HepG2 (cell line): ENCODE data around the gene DRG1. TPM values are rescaled to one million over a fixed set of nuclear protein-coding genes. Genes with fewer than 3 reads are reported as not detected.

ENCODE experiments used
- ATAC-seq: fragments of 200-7000 bp; cut with Tn5 transposase; 3 replicates; pipeline ENCODE4 v1.9.1; 2020; ENCODE audit warnings: mild to moderate bottlenecking, moderate library complexity
- BruUV-seq: library from RNA; stranded (reverse); fragments of 400-500 nt; replicated peaks from 2 replicates; lab custom pipeline; 2021; lab: Mats Ljungman, UMichigan
- CTCF ChIA-PET: fragments of 300-600 bp; formaldehyde crosslinking; extraction: SDS; loops from one replicate; lab custom pipeline; 2021; ENCODE audit warnings: low total read pairs, inconsistent platforms, low intra/inter-chr PET ratio; lab: Yijun Ruan, JAX
- POLR2A ChIA-PET: fragments of 350-600 bp; sonication (Branson Sonifier 250); formaldehyde crosslinking; loops from one replicate; lab custom pipeline; 2020; ENCODE audit warnings: antibody characterized with exemption, inconsistent platforms; lab: Yijun Ruan, JAX
- DNase-seq: peaks from one replicate; pipeline ENCODE4 v3.0.0-alpha.2; 2015; ENCODE audit warnings: low spot score
- FAIRE-seq: peaks from 3 replicates; lab custom pipeline; 2011; peaks lifted over from hg19 to GRCh38; lab: Jason Lieb, UNC
- H2AFZ ChIP-seq: one replicate; pipeline ENCODE4 v1.6.1; 2011; ENCODE audit warnings: low read length, inconsistent platforms
- H3K27ac ChIP-seq: fragments of 300-600 bp; 3 replicates; pipeline ENCODE4 v1.8.0; 2011; ENCODE audit warnings: mixed run types, mild to moderate bottlenecking, mixed read lengths, low read length, inconsistent platforms; ENCODE audit not compliant: insufficient read depth; ENCODE audit errors: extremely low read length
- H3K27me3 ChIP-seq, 2 experiments: fragments of 200-600 bp in 1 of 2; 2 replicates in 1 of 2; 3 replicates in 1 of 2; pipeline versions ENCODE4 v1.6.0 to v1.8.0; 2011; ENCODE audit warnings: low read length in 2 of 2, mild to moderate bottlenecking in 2 of 2, moderate library complexity in 2 of 2, inconsistent platforms in 1 of 2; ENCODE audit not compliant: insufficient read depth in 2 of 2, control insufficient read depth in 1 of 2
- H3K36me3 ChIP-seq, 2 experiments: fragments of 200-600 bp in 1 of 2; replicated peaks in 1 of 2; 2 replicates in 1 of 2; 3 replicates in 1 of 2; pipeline versions ENCODE4 v1.5.1 to v1.8.0; 2011; ENCODE audit warnings: low read length in 2 of 2, inconsistent platforms in 1 of 2; ENCODE audit not compliant: insufficient read depth in 2 of 2, control insufficient read depth in 1 of 2
- H3K4me1 ChIP-seq: 2 replicates; pipeline ENCODE4 v1.5.1; 2012; ENCODE audit warnings: low read length, inconsistent platforms; ENCODE audit not compliant: insufficient read depth
- H3K4me2 ChIP-seq: 2 replicates; pipeline ENCODE4 v1.6.0; 2011; ENCODE audit warnings: low read depth, low read length, inconsistent platforms
- H3K4me3 ChIP-seq, 3 experiments: fragments of 200-600 bp in 1 of 3; sonication (generic), shearing (Covaris generic) in 1 of 3; replicated peaks in 1 of 3; 2 replicates each; pipeline ENCODE4 v1.5.1; 2011 to 2016; ENCODE audit warnings: low read length in 3 of 3, inconsistent platforms in 2 of 3, low read depth in 2 of 3, mild to moderate bottlenecking in 2 of 3, control low read depth in 1 of 3, mixed read lengths in 1 of 3; ENCODE audit not compliant: insufficient read depth in 1 of 3
- H3K79me2 ChIP-seq: one replicate; pipeline ENCODE4 v1.6.1; 2011; ENCODE audit warnings: low read length, inconsistent platforms; ENCODE audit not compliant: insufficient read depth
- H3K9ac ChIP-seq: 2 replicates; pipeline ENCODE4 v1.6.0; 2011; ENCODE audit warnings: mild to moderate bottlenecking, low read depth, low read length, inconsistent platforms; ENCODE audit not compliant: insufficient read depth
- H3K9me3 ChIP-seq: 2 replicates; pipeline ENCODE4 v1.5.1; 2012; ENCODE audit warnings: mild to moderate bottlenecking, low read length
- H4K20me1 ChIP-seq: 2 replicates; pipeline ENCODE4 v1.6.0; 2011; ENCODE audit warnings: inconsistent platforms, mild to moderate bottlenecking, low read length, moderate library complexity; ENCODE audit not compliant: insufficient read depth
- EP300 ChIP-seq, 3 experiments: sonication (generic) in 1 of 3; formaldehyde crosslinking in 1 of 3; IDR thresholded peaks; 2 replicates each; pipeline versions ENCODE4 v1.5.1 to v1.6.1; 2011 to 2020; ENCODE audit warnings: low read depth in 2 of 3, low read length in 2 of 3, borderline replicate concordance in 1 of 3, improper control_type of control experiment in 1 of 3, mild to moderate bottlenecking in 1 of 3, missing genetic modification reagents in 1 of 3, moderate library complexity in 1 of 3
- FOSL2 ChIP-seq: sonication (generic); formaldehyde crosslinking; IDR thresholded peaks from 2 replicates; pipeline ENCODE4 v1.4.0; 2020; ENCODE audit warnings: missing genetic modification reagents
- NBN ChIP-seq: fragments of 450-650 bp; conservative IDR thresholded peaks from 2 replicates; pipeline ENCODE4 v1.6.1; 2017
- NFE2L1 ChIP-seq: sonication (generic); formaldehyde crosslinking; IDR thresholded peaks from 2 replicates; pipeline ENCODE4 v1.4.0; 2020; ENCODE audit warnings: missing genetic modification reagents, mild to moderate bottlenecking, borderline replicate concordance
- NFIC ChIP-seq: IDR thresholded peaks from 2 replicates; pipeline ENCODE4 v1.6.1; 2012; ENCODE audit warnings: mild to moderate bottlenecking, low read length, inconsistent platforms
- ONECUT2 ChIP-seq: sonication (generic); formaldehyde crosslinking; IDR thresholded peaks from 2 replicates; pipeline ENCODE4 v1.4.0; 2020; ENCODE audit warnings: missing genetic modification reagents
- SALL1 ChIP-seq: sonication (generic); formaldehyde crosslinking; IDR thresholded peaks from 2 replicates; pipeline ENCODE4 v1.8.0; 2022; ENCODE audit warnings: mild to moderate bottlenecking, missing genetic modification reagents
- SNRNP70 ChIP-seq: fragments of 200-400 bp; formaldehyde crosslinking; IDR thresholded peaks from 2 replicates; pipeline ENCODE4 v1.6.1; 2017; ENCODE audit warnings: mild to moderate bottlenecking, low read depth, low read length, moderate library complexity
- SP140L ChIP-seq: sonication (generic); formaldehyde crosslinking; IDR thresholded peaks from 2 replicates; pipeline ENCODE4 v1.4.0; 2020; ENCODE audit warnings: missing genetic modification reagents, borderline replicate concordance
- TP53 ChIP-seq: sonication (generic); formaldehyde crosslinking; conservative IDR thresholded peaks from 2 replicates; pipeline ENCODE4 v1.4.0; 2020; ENCODE audit warnings: missing genetic modification reagents
- ZKSCAN1 ChIP-seq: fragments of 150-350 bp; IDR thresholded peaks from 2 replicates; pipeline ENCODE4 v1.6.1; 2014; ENCODE audit warnings: low read length
- ZNF251 ChIP-seq: sonication (generic); formaldehyde crosslinking; IDR thresholded peaks from 2 replicates; pipeline ENCODE4 v1.9.0; 2021; ENCODE audit warnings: mild to moderate bottlenecking, missing genetic modification reagents
- ZNF274 ChIP-seq: sonication (generic); formaldehyde crosslinking; IDR thresholded peaks from 2 replicates; pipeline ENCODE4 v1.5.1; 2020; ENCODE audit warnings: mild to moderate bottlenecking, missing genetic modification reagents
- ZNF326 ChIP-seq: sonication (generic); formaldehyde crosslinking; IDR thresholded peaks from 2 replicates; pipeline ENCODE4 v1.4.0; 2020; ENCODE audit warnings: missing genetic modification reagents, borderline replicate concordance
- WGBS: methylation state at CpG from one replicate; pipeline ENCODE4 v1.1.6; 2017; ENCODE audit warnings: low lambda C conversion rate; 5-methylcytosine and 5-hydroxymethylcytosine counted together
- in situ Hi-C: cut with HindIII; loops from 2 replicates; pipeline ENCODE4 v1.10.0; 2017; ENCODE audit warnings: low pct_unique_long_range_greater_than_20kb; ENCODE audit not compliant: extremely low pct_ligation_motif_present
- intact Hi-C: fragments of 100-400 bp; cut with micrococcal nuclease; formaldehyde crosslinking; loops from one replicate; pipeline ENCODE4 v1.10.0; 2022; ENCODE audit not compliant: unreplicated experiment
- polyA plus RNA-seq, 8 experiments: library from polyadenylated mRNA; depleted of rRNA in 3 of 8; stranded (reverse) in 7 of 8; unstranded in 1 of 8; fragments of >200 nt; fragmentation: Illumina TruSeq in 4 of 8; extraction: Trizol in 4 of 8; gene quantifications; 2 replicates each; pipeline versions ENCODE4 v1.2.1 to v1.2.3, GENCODE V29; 2011 to 2016; ENCODE audit warnings: low read depth in 4 of 8, missing spikeins in 1 of 8, mixed read lengths in 1 of 8; ENCODE audit not compliant: insufficient read depth in 1 of 8
- total RNA-seq, 5 experiments: library from RNA; depleted of rRNA; stranded (reverse); fragments of >200 nt; fragmentation: Illumina TruSeq; extraction: Trizol; gene quantifications; 2 replicates each; pipeline ENCODE4 v1.2.3, GENCODE V29; 2016; ENCODE audit warnings: low read depth in 1 of 5
- TF ChIP-seq, protein P1 (sequence below): sonication (generic); formaldehyde crosslinking; IDR thresholded peaks from 2 replicates; pipeline ENCODE4 v1.5.1; 2020; ENCODE audit warnings: missing genetic modification reagents, mild to moderate bottlenecking, borderline replicate concordance
- TF ChIP-seq, protein P2 (sequence below): sonication (generic); formaldehyde crosslinking; IDR thresholded peaks from 2 replicates; pipeline ENCODE4 v1.5.1; 2020; ENCODE audit warnings: mild to moderate bottlenecking, moderate library complexity, missing genetic modification reagents
- TF ChIP-seq, protein P3 (sequence below): IDR thresholded peaks from 2 replicates; pipeline ENCODE4 v1.6.1; 2016; ENCODE audit warnings: low read depth, borderline replicate concordance
- TF ChIP-seq, protein P4 (sequence below): sonication (generic); formaldehyde crosslinking; conservative IDR thresholded peaks from 2 replicates; pipeline ENCODE4 v1.8.0; 2022; ENCODE audit warnings: missing genetic modification reagents
- TF ChIP-seq, protein P5 (sequence below): IDR thresholded peaks from 2 replicates; pipeline ENCODE4 v1.6.1; 2016

DRG1 gene
- total and polyA plus RNA-seq, 2 of the 13 experiments (the other 11 are each of a cell fraction or from before 2014, with no cell fraction given), result 59.0 to 94.8 TPM

DNA sequence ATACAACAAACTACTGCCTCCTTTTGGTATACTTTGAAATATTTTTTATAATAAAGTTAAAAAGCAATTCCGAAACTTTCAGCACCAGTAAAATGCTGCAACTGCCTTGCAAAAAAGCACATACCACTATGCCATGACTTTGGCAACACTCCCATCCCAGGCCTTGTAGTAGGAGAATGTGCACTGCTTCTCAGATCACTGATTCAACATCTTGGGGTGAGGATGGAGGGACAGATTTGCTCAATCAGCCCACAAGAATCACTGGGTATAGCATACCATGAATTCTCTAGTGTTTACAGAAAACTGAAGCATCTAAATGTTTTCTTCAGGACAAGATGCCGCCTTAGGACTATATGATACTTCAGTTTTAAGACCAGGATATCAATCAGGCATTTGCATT lies 75.3 kb downstream of the DRG1 start (continued):
- TF ChIP-seq, protein P1, sequence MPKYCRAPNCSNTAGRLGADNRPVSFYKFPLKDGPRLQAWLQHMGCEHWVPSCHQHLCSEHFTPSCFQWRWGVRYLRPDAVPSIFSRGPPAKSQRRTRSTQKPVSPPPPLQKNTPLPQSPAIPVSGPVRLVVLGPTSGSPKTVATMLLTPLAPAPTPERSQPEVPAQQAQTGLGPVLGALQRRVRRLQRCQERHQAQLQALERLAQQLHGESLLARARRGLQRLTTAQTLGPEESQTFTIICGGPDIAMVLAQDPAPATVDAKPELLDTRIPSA (CRISPR knock-in tag), result no peak
- no peak for TF ChIP-seq SP140L (CRISPR knock-in tag)
- TF ChIP-seq, all 625 proteins: peak for 0

DNA sequence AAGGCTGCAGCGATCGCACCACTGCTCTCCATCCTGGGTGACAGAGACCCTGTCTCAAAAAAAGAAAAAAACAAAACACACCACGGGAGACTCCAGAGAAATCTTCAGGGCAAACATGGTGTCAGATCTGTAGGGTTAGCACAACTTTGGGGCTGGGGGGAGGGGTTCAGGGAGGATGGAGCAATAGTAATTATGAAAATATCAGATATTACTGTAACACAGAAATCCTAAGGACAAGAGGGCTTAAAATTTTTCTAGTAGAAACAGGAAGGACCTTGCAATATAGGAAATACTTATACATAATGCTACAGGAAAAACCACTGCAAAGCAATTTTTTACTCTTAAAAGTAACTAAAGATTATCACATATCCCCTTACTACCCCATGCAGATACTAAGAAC lies 76.4 kb downstream of the DRG1 start:
- FAIRE-seq (no peak), DNase-seq (no peak), ATAC-seq (no peak)
- ChIA-PET POLR2A (no interaction called here), CTCF (no interaction called here)
- Histone ChIP-seq H2AFZ (no peak overlapping the region), H3K27ac (no peak overlapping the region), H3K36me3 (peaks cover 5 to 50% of the 10 kb centered on the region in 2 experiments), H3K4me1 (no peaks in the 10 kb centered on the region), H3K27me3 (no peaks in the 10 kb centered on the region), H4K20me1 (no peaks in the 10 kb centered on the region), H3K9ac (no peak overlapping the region), H3K79me2 (peaks cover 29% of the 10 kb centered on the region), H3K4me2 (no peak overlapping the region), H3K4me3 (no peak overlapping the region), H3K9me3 (no peaks in the 10 kb centered on the region)
- no TSS peak for BruUV-seq
- 91% methylated on average over 3 of the region's 3 CpGs for WGBS
- intact Hi-C loops (no loop called here), in situ Hi-C loops (no loop called here)
- TF ChIP-seq, protein P2, sequence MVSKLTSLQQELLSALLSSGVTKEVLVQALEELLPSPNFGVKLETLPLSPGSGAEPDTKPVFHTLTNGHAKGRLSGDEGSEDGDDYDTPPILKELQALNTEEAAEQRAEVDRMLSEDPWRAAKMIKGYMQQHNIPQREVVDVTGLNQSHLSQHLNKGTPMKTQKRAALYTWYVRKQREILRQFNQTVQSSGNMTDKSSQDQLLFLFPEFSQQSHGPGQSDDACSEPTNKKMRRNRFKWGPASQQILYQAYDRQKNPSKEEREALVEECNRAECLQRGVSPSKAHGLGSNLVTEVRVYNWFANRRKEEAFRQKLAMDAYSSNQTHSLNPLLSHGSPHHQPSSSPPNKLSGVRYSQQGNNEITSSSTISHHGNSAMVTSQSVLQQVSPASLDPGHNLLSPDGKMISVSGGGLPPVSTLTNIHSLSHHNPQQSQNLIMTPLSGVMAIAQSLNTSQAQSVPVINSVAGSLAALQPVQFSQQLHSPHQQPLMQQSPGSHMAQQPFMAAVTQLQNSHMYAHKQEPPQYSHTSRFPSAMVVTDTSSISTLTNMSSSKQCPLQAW (CRISPR knock-in tag), result no peak
- TF ChIP-seq SALL1, result no peak
- TF ChIP-seq, protein P3, sequence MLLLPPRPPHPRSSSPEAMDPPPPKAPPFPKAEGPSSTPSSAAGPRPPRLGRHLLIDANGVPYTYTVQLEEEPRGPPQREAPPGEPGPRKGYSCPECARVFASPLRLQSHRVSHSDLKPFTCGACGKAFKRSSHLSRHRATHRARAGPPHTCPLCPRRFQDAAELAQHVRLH (CRISPR knock-in tag), result no peak
- TF ChIP-seq, protein P4, sequence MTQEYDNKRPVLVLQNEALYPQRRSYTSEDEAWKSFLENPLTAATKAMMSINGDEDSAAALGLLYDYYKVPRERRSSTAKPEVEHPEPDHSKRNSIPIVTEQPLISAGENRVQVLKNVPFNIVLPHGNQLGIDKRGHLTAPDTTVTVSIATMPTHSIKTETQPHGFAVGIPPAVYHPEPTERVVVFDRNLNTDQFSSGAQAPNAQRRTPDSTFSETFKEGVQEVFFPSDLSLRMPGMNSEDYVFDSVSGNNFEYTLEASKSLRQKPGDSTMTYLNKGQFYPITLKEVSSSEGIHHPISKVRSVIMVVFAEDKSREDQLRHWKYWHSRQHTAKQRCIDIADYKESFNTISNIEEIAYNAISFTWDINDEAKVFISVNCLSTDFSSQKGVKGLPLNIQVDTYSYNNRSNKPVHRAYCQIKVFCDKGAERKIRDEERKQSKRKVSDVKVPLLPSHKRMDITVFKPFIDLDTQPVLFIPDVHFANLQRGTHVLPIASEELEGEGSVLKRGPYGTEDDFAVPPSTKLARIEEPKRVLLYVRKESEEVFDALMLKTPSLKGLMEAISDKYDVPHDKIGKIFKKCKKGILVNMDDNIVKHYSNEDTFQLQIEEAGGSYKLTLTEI, result no peak
- TF ChIP-seq ZNF251 (CRISPR knock-in tag), result no peak
- TF ChIP-seq FOSL2 (CRISPR knock-in tag), result no peak
- no peak for TF ChIP-seq ZNF274 (CRISPR knock-in tag)
- no peak for TF ChIP-seq EP300 (IDR thresholded peaks at IDR 0.05; ENCODE audit: low read depth in 2 of 2, low read length in 2 of 2)
- TF ChIP-seq EP300 (CRISPR knock-in tag; IDR thresholded peaks at IDR 0.05; ENCODE audit: borderline replicate concordance), result no peak
- TF ChIP-seq ZKSCAN1, result no peak
- no peak for TF ChIP-seq SNRNP70
- no peak for TF ChIP-seq NBN
- no peak for TF ChIP-seq TP53 (CRISPR knock-in tag)
- TF ChIP-seq ZNF326 (CRISPR knock-in tag), result no peak
- no peak for TF ChIP-seq NFIC
- TF ChIP-seq, protein P5, sequence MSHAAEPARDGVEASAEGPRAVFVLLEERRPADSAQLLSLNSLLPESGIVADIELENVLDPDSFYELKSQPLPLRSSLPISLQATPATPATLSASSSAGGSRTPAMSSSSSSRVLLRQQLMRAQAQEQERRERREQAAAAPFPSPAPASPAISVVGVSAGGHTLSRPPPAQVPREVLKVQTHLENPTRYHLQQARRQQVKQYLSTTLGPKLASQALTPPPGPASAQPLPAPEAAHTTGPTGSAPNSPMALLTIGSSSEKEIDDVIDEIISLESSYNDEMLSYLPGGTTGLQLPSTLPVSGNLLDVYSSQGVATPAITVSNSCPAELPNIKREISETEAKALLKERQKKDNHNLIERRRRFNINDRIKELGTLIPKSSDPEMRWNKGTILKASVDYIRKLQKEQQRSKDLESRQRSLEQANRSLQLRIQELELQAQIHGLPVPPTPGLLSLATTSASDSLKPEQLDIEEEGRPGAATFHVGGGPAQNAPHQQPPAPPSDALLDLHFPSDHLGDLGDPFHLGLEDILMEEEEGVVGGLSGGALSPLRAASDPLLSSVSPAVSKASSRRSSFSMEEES, result no peak
- no peak for TF ChIP-seq NFE2L1 (CRISPR knock-in tag)
- no peak for TF ChIP-seq ONECUT2
